ENCODE measurements around the gene COL4A2.
A peak's percentile ranks its signal among the peaks of the same experiment; 100 is the strongest.

- TF ChIP-seq, protein P1, sequence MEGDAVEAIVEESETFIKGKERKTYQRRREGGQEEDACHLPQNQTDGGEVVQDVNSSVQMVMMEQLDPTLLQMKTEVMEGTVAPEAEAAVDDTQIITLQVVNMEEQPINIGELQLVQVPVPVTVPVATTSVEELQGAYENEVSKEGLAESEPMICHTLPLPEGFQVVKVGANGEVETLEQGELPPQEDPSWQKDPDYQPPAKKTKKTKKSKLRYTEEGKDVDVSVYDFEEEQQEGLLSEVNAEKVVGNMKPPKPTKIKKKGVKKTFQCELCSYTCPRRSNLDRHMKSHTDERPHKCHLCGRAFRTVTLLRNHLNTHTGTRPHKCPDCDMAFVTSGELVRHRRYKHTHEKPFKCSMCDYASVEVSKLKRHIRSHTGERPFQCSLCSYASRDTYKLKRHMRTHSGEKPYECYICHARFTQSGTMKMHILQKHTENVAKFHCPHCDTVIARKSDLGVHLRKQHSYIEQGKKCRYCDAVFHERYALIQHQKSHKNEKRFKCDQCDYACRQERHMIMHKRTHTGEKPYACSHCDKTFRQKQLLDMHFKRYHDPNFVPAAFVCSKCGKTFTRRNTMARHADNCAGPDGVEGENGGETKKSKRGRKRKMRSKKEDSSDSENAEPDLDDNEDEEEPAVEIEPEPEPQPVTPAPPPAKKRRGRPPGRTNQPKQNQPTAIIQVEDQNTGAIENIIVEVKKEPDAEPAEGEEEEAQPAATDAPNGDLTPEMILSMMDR (IDR thresholded peaks at IDR 0.05) = peak in 1 of 5 experiments; percentile 6
- no peak for TF ChIP-seq POLR2A (IDR thresholded peaks at IDR 0.05)
- peak; percentile 58 for TF ChIP-seq EP300 (IDR thresholded peaks at IDR 0.05; ENCODE audit: low read depth)
These were observed 16.9 kb upstream of the COL4A2 start for GRCh38 chr13:110290153-110290552.

Measured in transverse colon (tissue), 3 donors.